Panc1 (cell line): ENCODE measurements around the gene C8B. TPM values are rescaled to one million over a fixed set of nuclear protein-coding genes. Genes with fewer than 3 reads are reported as not detected.

Experiments
- ATAC-seq: fragments of 200-7000 bp; cut with Tn5 transposase; 2 replicates; pipeline ENCODE4 v1.9.1; 2020; ENCODE audit warnings: mild to moderate bottlenecking, moderate library complexity
- BruUV-seq: library from RNA; stranded (reverse); fragments of 400-500 nt; replicated peaks from 2 replicates; lab custom pipeline; 2021; lab: Mats Ljungman, UMichigan
- CTCF ChIA-PET: fragments of 300-600 bp; sonication (Branson Sonifier 250); formaldehyde crosslinking; loops from one replicate; lab custom pipeline; 2022; ENCODE audit warnings: antibody characterized with exemption; lab: Charles Lee
- POLR2A ChIA-PET: fragments of 300-600 bp; sonication (Branson Sonifier 250); formaldehyde crosslinking; loops from one replicate; lab custom pipeline; 2022; ENCODE audit warnings: antibody characterized with exemption; lab: Charles Lee
- DNase-seq: peaks from one replicate; pipeline ENCODE4 v3.0.0-alpha.2; 2010; ENCODE audit warnings: low read depth, low spot score
- H3K27ac ChIP-seq: 2 replicates; pipeline ENCODE4 v1.5.1; 2011; ENCODE audit warnings: mild to moderate bottlenecking, low read length, inconsistent platforms
- H3K27me3 ChIP-seq: fragments of 200-500 bp; sonication (Bioruptor generic); 2 replicates; pipeline ENCODE4 v1.6.0; 2014; ENCODE audit warnings: low read length, inconsistent platforms; ENCODE audit not compliant: control insufficient read depth, insufficient read depth
- H3K36me3 ChIP-seq: fragments of 200-500 bp; sonication (Bioruptor generic); 2 replicates; pipeline ENCODE4 v1.5.1; 2014; ENCODE audit warnings: inconsistent platforms, mild to moderate bottlenecking, low read length, moderate library complexity; ENCODE audit not compliant: control insufficient read depth, insufficient read depth
- H3K4me1 ChIP-seq: 2 replicates; pipeline ENCODE4 v1.5.1; 2011; ENCODE audit warnings: inconsistent platforms, mild to moderate bottlenecking, low read length, moderate library complexity; ENCODE audit not compliant: control insufficient read depth, insufficient read depth
- H3K4me3 ChIP-seq, 2 experiments: 2 replicates each; pipeline ENCODE4 v1.5.1; 2011 to 2012; ENCODE audit warnings: low read depth in 2 of 2, low read length in 2 of 2, mild to moderate bottlenecking in 2 of 2, inconsistent platforms in 1 of 2, moderate library complexity in 1 of 2
- H3K9me3 ChIP-seq: fragments of 200-500 bp; sonication (Bioruptor generic); 2 replicates; pipeline ENCODE4 v1.5.1; 2014; ENCODE audit warnings: low read depth, mild to moderate bottlenecking, inconsistent platforms, low read length, moderate library complexity; ENCODE audit not compliant: control insufficient read depth, insufficient read depth
- POLR2AphosphoS5 ChIP-seq: IDR thresholded peaks from 2 replicates; pipeline ENCODE4 v1.6.1; 2012; ENCODE audit warnings: mild to moderate bottlenecking, low read depth, low read length, moderate library complexity
- SIN3A ChIP-seq: IDR thresholded peaks from 2 replicates; pipeline ENCODE4 v1.6.1; 2012; ENCODE audit warnings: low read depth, mild to moderate bottlenecking, low read length, moderate library complexity, borderline replicate concordance; ENCODE audit not compliant: insufficient read depth
- TCF7L2 ChIP-seq: IDR thresholded peaks from 2 replicates; pipeline ENCODE4 v1.6.1; 2011; ENCODE audit warnings: mild to moderate bottlenecking, low read depth, low read length, inconsistent platforms
- in situ Hi-C: cut with HindIII; loops from 2 replicates; pipeline ENCODE4 v1.10.0; 2016; ENCODE audit warnings: low sequenced_read_pairs, low pct_unique_long_range_greater_than_20kb
- intact Hi-C: fragments of 100-400 bp; cut with micrococcal nuclease; formaldehyde crosslinking; loops from one replicate; pipeline ENCODE4 v1.10.0; 2022; ENCODE audit not compliant: unreplicated experiment
- total RNA-seq: library from RNA; stranded (reverse); gene quantifications from one replicate; pipeline ENCODE4 v1.2.1, GENCODE V29; 2021; ENCODE audit not compliant: unreplicated experiment
- TF ChIP-seq, protein P1 (sequence below): fragments of 450-650 bp; IDR thresholded peaks from 2 replicates; pipeline ENCODE4 v1.5.1; 2017; ENCODE audit warnings: mild to moderate bottlenecking
- TF ChIP-seq, protein P2 (sequence below), 2 experiments: IDR thresholded peaks; 2 replicates each; pipeline ENCODE4 v1.6.1; 2011 to 2012; ENCODE audit warnings: low read depth in 2 of 2, control low read depth in 1 of 2, low read length in 1 of 2, mild to moderate bottlenecking in 1 of 2, moderate library complexity in 1 of 2; ENCODE audit not compliant: insufficient read depth in 1 of 2

The C8B gene
- total RNA-seq, 1 experiment from 2014 or later: not detected

DNA sequence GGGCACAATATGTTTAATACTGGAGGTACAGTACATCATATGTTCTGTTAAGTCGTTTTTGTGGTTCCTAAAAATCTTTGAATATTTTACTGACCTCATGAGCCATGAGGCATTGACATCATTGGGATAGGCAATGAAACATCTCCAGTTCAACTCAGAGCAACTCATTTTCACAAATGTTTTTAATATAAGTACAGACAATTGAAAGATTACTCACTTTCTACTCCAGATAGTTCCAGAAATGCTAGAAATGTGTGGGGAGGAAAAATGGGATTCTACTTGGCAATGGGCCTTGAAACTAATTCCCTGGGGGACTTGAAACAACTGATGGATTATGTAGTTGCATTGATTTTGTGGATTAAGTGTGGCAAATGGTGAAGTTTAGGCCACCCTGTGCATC is 7.2 kb upstream of the C8B start:
- no peak for ATAC-seq
- Histone ChIP-seq H3K27me3 (peaks cover 2% of the 10 kb centered on the region; the same call in 1 of the 2 replicates), H3K27ac (no peak overlapping the region), H3K4me3 (no peak overlapping the region), H3K36me3 (no peaks in the 10 kb centered on the region), H3K9me3 (no peaks in the 10 kb centered on the region), H3K4me1 (no peaks in the 10 kb centered on the region)
- ChIA-PET POLR2A (no interaction called here), CTCF (no interaction called here)
- TF ChIP-seq, protein P1, sequence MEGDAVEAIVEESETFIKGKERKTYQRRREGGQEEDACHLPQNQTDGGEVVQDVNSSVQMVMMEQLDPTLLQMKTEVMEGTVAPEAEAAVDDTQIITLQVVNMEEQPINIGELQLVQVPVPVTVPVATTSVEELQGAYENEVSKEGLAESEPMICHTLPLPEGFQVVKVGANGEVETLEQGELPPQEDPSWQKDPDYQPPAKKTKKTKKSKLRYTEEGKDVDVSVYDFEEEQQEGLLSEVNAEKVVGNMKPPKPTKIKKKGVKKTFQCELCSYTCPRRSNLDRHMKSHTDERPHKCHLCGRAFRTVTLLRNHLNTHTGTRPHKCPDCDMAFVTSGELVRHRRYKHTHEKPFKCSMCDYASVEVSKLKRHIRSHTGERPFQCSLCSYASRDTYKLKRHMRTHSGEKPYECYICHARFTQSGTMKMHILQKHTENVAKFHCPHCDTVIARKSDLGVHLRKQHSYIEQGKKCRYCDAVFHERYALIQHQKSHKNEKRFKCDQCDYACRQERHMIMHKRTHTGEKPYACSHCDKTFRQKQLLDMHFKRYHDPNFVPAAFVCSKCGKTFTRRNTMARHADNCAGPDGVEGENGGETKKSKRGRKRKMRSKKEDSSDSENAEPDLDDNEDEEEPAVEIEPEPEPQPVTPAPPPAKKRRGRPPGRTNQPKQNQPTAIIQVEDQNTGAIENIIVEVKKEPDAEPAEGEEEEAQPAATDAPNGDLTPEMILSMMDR: no peak
- TF ChIP-seq TCF7L2 (no peak), SIN3A (no peak), POLR2AphosphoS5 (no peak)
- TF ChIP-seq, protein P2, sequence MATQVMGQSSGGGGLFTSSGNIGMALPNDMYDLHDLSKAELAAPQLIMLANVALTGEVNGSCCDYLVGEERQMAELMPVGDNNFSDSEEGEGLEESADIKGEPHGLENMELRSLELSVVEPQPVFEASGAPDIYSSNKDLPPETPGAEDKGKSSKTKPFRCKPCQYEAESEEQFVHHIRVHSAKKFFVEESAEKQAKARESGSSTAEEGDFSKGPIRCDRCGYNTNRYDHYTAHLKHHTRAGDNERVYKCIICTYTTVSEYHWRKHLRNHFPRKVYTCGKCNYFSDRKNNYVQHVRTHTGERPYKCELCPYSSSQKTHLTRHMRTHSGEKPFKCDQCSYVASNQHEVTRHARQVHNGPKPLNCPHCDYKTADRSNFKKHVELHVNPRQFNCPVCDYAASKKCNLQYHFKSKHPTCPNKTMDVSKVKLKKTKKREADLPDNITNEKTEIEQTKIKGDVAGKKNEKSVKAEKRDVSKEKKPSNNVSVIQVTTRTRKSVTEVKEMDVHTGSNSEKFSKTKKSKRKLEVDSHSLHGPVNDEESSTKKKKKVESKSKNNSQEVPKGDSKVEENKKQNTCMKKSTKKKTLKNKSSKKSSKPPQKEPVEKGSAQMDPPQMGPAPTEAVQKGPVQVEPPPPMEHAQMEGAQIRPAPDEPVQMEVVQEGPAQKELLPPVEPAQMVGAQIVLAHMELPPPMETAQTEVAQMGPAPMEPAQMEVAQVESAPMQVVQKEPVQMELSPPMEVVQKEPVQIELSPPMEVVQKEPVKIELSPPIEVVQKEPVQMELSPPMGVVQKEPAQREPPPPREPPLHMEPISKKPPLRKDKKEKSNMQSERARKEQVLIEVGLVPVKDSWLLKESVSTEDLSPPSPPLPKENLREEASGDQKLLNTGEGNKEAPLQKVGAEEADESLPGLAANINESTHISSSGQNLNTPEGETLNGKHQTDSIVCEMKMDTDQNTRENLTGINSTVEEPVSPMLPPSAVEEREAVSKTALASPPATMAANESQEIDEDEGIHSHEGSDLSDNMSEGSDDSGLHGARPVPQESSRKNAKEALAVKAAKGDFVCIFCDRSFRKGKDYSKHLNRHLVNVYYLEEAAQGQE (IDR thresholded peaks at IDR 0.05; ENCODE audit: insufficient read depth in 1 of 2, low read depth in 2 of 2, low read length in 1 of 2): no peak
- no peak for DNase-seq
- no TSS peak for BruUV-seq
- intact Hi-C loops: no loop called here
- in situ Hi-C loops: no loop called here

DNA sequence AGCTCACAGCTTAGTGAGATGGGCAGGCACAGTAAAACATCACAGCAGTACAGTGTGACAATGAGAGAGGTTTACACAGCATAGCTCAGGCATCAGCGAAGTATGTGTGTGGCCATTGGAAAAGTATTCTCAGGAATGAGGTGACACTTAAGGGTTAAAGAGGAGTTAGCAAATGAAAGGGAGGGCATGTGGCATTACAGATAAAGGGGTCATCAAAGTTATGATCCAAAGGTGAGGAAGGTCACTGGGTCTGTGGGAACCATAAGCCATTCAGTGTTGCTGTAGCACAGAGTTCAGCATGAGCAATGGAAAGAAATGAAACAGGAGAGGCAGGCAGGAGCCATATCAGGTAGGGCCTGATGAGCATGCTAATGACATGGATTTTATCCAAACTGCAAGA is 4.5 kb upstream of the C8B start:
- no TSS peak for BruUV-seq
- Histone ChIP-seq H3K4me1 (no peaks in the 10 kb centered on the region), H3K9me3 (no peaks in the 10 kb centered on the region), H3K36me3 (no peaks in the 10 kb centered on the region), H3K27me3 (peaks cover 2% of the 10 kb centered on the region; the same call in 1 of the 2 replicates), H3K4me3 (no peak overlapping the region), H3K27ac (no peak overlapping the region)
- DNase-seq (no peak), ATAC-seq (no peak)
- TF ChIP-seq, protein P2 (IDR thresholded peaks at IDR 0.05; ENCODE audit: insufficient read depth in 1 of 2, low read depth in 2 of 2, low read length in 1 of 2): no peak
- no peak for TF ChIP-seq SIN3A
- TF ChIP-seq POLR2AphosphoS5: no peak
- no peak for TF ChIP-seq TCF7L2
- TF ChIP-seq, protein P1: no peak
- in situ Hi-C loops (no loop called here), intact Hi-C loops (no loop called here)
- ChIA-PET CTCF (no interaction called here), POLR2A (no interaction called here)
